DOHH2 (cell line): Measurements from ENCODE around the gene CDKAL1.
A peak's percentile ranks its signal among the peaks of the same experiment; 100 is the strongest.

Experiments used
- H3F3A ChIP-seq: fragments of 200-600 bp; sonication (generic), shearing (Covaris generic); 2 replicates; pipeline ENCODE4 v1.6.0; 2016; ENCODE audit warnings: antibody characterized with exemption, mild to moderate bottlenecking; ENCODE audit not compliant: control insufficient read depth, insufficient read depth
- H3K27ac ChIP-seq: fragments of 200-600 bp; sonication (generic); 2 replicates; pipeline ENCODE4 v1.5.1; 2014; ENCODE audit warnings: low read depth, mild to moderate bottlenecking, low read length, moderate library complexity
- H3K27me3 ChIP-seq: fragments of 200-600 bp; sonication (generic); 2 replicates; pipeline ENCODE4 v1.6.1; 2014; ENCODE audit warnings: mild to moderate bottlenecking, low read length, mixed read lengths; ENCODE audit not compliant: control insufficient read depth
- H3K36me3 ChIP-seq: fragments of 200-600 bp; sonication (generic); 2 replicates; pipeline ENCODE4 v1.6.1; 2014; ENCODE audit warnings: mild to moderate bottlenecking, low read length, moderate library complexity, mixed read lengths; ENCODE audit not compliant: control insufficient read depth
- H3K4me1 ChIP-seq: fragments of 200-600 bp; sonication (generic); 2 replicates; pipeline ENCODE4 v1.6.1; 2014; ENCODE audit warnings: mild to moderate bottlenecking, low read length, mixed read lengths; ENCODE audit not compliant: control insufficient read depth
- H3K4me2 ChIP-seq: fragments of 200-600 bp; sonication (generic); 2 replicates; pipeline ENCODE4 v1.6.0; 2014; ENCODE audit warnings: mild to moderate bottlenecking, low read length, moderate library complexity
- H3K4me3 ChIP-seq: fragments of 200-600 bp; sonication (generic); 2 replicates; pipeline ENCODE4 v1.5.1; 2014; ENCODE audit warnings: mild to moderate bottlenecking, low read length, mixed read lengths
- H3K79me2 ChIP-seq: fragments of 200-600 bp; sonication (generic); 2 replicates; pipeline ENCODE4 v1.6.1; 2014; ENCODE audit warnings: mild to moderate bottlenecking, low read length, mixed read lengths; ENCODE audit not compliant: control insufficient read depth
- H3K9me2 ChIP-seq: fragments of 200-600 bp; sonication (generic); replicated peaks from 2 replicates; pipeline ENCODE4 v1.6.1; 2014; ENCODE audit warnings: mild to moderate bottlenecking, low read length, mixed read lengths; ENCODE audit not compliant: control insufficient read depth
- H3K9me3 ChIP-seq: fragments of 200-600 bp; sonication (generic); 2 replicates; pipeline ENCODE4 v1.6.1; 2014; ENCODE audit warnings: antibody characterized with exemption, low read length, mixed read lengths; ENCODE audit not compliant: control insufficient read depth, insufficient read depth
- H4K20me1 ChIP-seq: fragments of 200-600 bp; sonication (generic); 2 replicates; pipeline ENCODE4 v1.6.0; 2014; ENCODE audit warnings: low read depth, mild to moderate bottlenecking, antibody characterized with exemption, low read length, moderate library complexity; ENCODE audit not compliant: control insufficient read depth, insufficient read depth
- CTCF ChIP-seq: fragments of 200-600 bp; sonication (generic); IDR thresholded peaks from one replicate; pipeline ENCODE4 v1.5.1; 2014; ENCODE audit warnings: antibody characterized with exemption, mild to moderate bottlenecking, low read depth, low read length; ENCODE audit not compliant: poor library complexity, severe bottlenecking
- EZH2phosphoT487 ChIP-seq: fragments of 200-600 bp; sonication (generic); IDR thresholded peaks from 2 replicates; pipeline ENCODE4 v1.6.1; 2017; ENCODE audit warnings: borderline replicate concordance, mild to moderate bottlenecking, antibody characterized with exemption, low read length, moderate library complexity, mixed read lengths

Gene CDKAL1

DNA sequence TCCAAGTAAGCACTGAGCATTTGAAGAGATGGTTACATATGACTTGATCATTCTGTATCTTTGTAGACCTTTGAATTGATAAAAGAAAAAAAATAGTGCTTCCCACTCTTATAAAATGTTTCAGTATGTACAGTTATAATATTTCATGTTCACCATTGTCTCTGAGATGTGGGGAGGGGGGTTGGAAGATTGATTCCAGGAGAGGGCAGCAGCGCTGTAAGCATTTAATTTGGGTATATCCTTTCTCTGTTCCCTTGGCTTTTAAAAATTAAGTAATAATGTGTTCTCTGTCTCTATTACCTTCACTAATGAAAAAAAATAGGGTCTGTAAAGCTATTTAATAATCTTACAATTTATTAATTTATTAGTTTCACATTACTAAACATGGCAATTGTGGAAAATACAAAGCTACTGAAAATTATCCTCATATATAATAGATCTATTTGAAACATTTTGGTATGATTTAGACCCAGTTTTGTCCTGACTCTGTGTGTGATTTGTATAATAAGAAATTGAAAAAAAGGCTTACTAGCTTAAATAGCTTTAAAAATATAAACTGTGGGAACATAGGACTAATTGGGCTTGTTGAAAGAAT, 341.2 kb downstream of the CDKAL1 start:
- Histone ChIP-seq H3K27ac (no peak overlapping the region), H3K4me1 (no peaks in the 10 kb centered on the region), H3K27me3 (no peaks in the 10 kb centered on the region), H3K79me2 (no peaks in the 10 kb centered on the region), H3K36me3 (no peaks in the 10 kb centered on the region), H3K4me3 (no peak overlapping the region), H3K9me2 (no peaks in the 10 kb centered on the region), H3F3A (no peaks in the 10 kb centered on the region), H4K20me1 (no peaks in the 10 kb centered on the region), H3K4me2 (no peak overlapping the region), H3K9me3 (no peaks in the 10 kb centered on the region)
- TF ChIP-seq EZH2phosphoT487 = no peak
- TF ChIP-seq CTCF = peak; percentile 24

- TF ChIP-seq EZH2phosphoT487 (no peak), CTCF (no peak)
- no peaks in the 10 kb centered on the region for H3K9me3 ChIP-seq
- H3K9me2 ChIP-seq = no peaks in the 10 kb centered on the region
- no peak overlapping the region for H3K4me2 ChIP-seq
- H3K4me1 ChIP-seq = no peaks in the 10 kb centered on the region
- no peaks in the 10 kb centered on the region for H3K27me3 ChIP-seq
- no peaks in the 10 kb centered on the region for H3K79me2 ChIP-seq
- no peaks in the 10 kb centered on the region for H3K36me3 ChIP-seq
- no peak overlapping the region for H3K4me3 ChIP-seq
- H4K20me1 ChIP-seq = no peaks in the 10 kb centered on the region
- H3F3A ChIP-seq = no peaks in the 10 kb centered on the region
- no peak overlapping the region for H3K27ac ChIP-seq
Observed at GRCh38 chr6:20876036-20876435, 341.8 kb downstream of the CDKAL1 start.

GRCh38 chr6:20876561-20876960, 342.3 kb downstream of the CDKAL1 start:
- no peaks in the 10 kb centered on the region for H3F3A ChIP-seq
- no peaks in the 10 kb centered on the region for H3K9me2 ChIP-seq
- H4K20me1 ChIP-seq = no peaks in the 10 kb centered on the region
- H3K36me3 ChIP-seq = no peaks in the 10 kb centered on the region
- no peaks in the 10 kb centered on the region for H3K79me2 ChIP-seq
- no peak overlapping the region for H3K4me3 ChIP-seq
- H3K4me2 ChIP-seq = no peak overlapping the region
- H3K4me1 ChIP-seq = no peaks in the 10 kb centered on the region
- H3K27ac ChIP-seq = no peak overlapping the region
- no peaks in the 10 kb centered on the region for H3K9me3 ChIP-seq
- no peaks in the 10 kb centered on the region for H3K27me3 ChIP-seq
- TF ChIP-seq EZH2phosphoT487 (no peak), CTCF (no peak)
